ENCODE data around the gene ZNF598. TPM values are rescaled to one million over a fixed set of nuclear protein-coding genes. Genes with fewer than 3 reads are reported as not detected.

The ZNF598 gene
- total RNA-seq, 2 experiments from 2014 or later = 39.7 to 43.6 TPM

- H3K27me3 ChIP-seq (ENCODE audit: control insufficient read depth in 1 of 2, insufficient read depth in 2 of 2, low read length in 2 of 2) = no peaks in the 10 kb centered on the region
- ATAC-seq (ENCODE audit: poor library complexity) (peak; percentile 51), DNase-seq (no peak)
- peak overlapping the region; percentile 63 for H3K4me3 ChIP-seq (ENCODE audit: low read length)
- no peak for TF ChIP-seq CTCF (IDR thresholded peaks at IDR 0.05)
- H3K36me3 ChIP-seq (ENCODE audit: insufficient read depth, low read length) = peaks cover 14% of the 10 kb centered on the region
- intact Hi-C loops (cut with DNase I, micrococcal nuclease) = loop anchor here in 1 of 2 experiments (1.0 to 5.0 kb wide), 4 partner anchors 17 to 48 kb away; partner anchors contain the start of genes NTHL1, TBL3 and TSC2
- peak overlapping the region; percentile 2 to 29 for H3K27ac ChIP-seq (ENCODE audit: low read depth in 1 of 2, low read length in 2 of 2)
- no peaks in the 10 kb centered on the region for H3K9me3 Mint-ChIP-seq
- no peaks in the 10 kb centered on the region for H3K27me3 Mint-ChIP-seq
- H3K4me1 Mint-ChIP-seq (ENCODE audit: low read depth) = peaks cover 40% of the 10 kb centered on the region
- ChIA-PET POLR2A (interaction anchor here (0.6 to 5.5 kb wide), 7 partner anchors 14 to 146 kb away, joined by 3 to 30 read pairs (median 4); partner anchors contain the start of genes GFER, RPS2, TBL3 and TRAF7), CTCF (no interaction called here)
- H3K4me1 ChIP-seq (ENCODE audit: insufficient read depth, low read length) = peaks cover 59% of the 10 kb centered on the region
- no peaks in the 10 kb centered on the region for H3K9me3 ChIP-seq (ENCODE audit: control insufficient read depth in 1 of 2, insufficient read depth in 1 of 2, low read length in 2 of 2)
- peak overlapping the region; percentile 93 for H3K4me3 Mint-ChIP-seq
- H3K27ac Mint-ChIP-seq = peak overlapping the region; percentile 88
- peaks cover 7% of the 10 kb centered on the region for H3K36me3 Mint-ChIP-seq (ENCODE audit: low read depth)
These were observed 383 bp downstream of the ZNF598 start for GRCh38 chr16:2009164-2009711.

- intact Hi-C loops (cut with DNase I, micrococcal nuclease) = loop anchor here in 1 of 2 experiments (1.0 to 5.0 kb wide), 4 partner anchors 16 to 48 kb away; partner anchors contain the start of genes NTHL1, TBL3 and TSC2
- Mint-ChIP-seq H3K4me3 (peak overlapping the region; percentile 93), H3K4me1 (ENCODE audit: low read depth) (peaks cover 40% of the 10 kb centered on the region), H3K9me3 (no peaks in the 10 kb centered on the region), H3K27ac (peak overlapping the region; percentile 88), H3K36me3 (ENCODE audit: low read depth) (peaks cover 7% of the 10 kb centered on the region), H3K27me3 (no peaks in the 10 kb centered on the region)
- DNase-seq (peak in 3 of 14 experiments; percentile 44 to 48 (median 45)), ATAC-seq (ENCODE audit: poor library complexity) (no peak)
- Histone ChIP-seq H3K27ac (ENCODE audit: low read depth in 1 of 2, low read length in 2 of 2) (peak overlapping the region; percentile 2 to 29), H3K27me3 (ENCODE audit: control insufficient read depth in 1 of 2, insufficient read depth in 2 of 2, low read length in 2 of 2) (no peaks in the 10 kb centered on the region), H3K4me3 (ENCODE audit: low read length) (peak overlapping the region; percentile 63), H3K36me3 (ENCODE audit: insufficient read depth, low read length) (peaks cover 14% of the 10 kb centered on the region), H3K9me3 (ENCODE audit: control insufficient read depth in 1 of 2, insufficient read depth in 1 of 2, low read length in 2 of 2) (no peaks in the 10 kb centered on the region), H3K4me1 (ENCODE audit: insufficient read depth, low read length) (peaks cover 64% of the 10 kb centered on the region)
- TF ChIP-seq CTCF (IDR thresholded peaks at IDR 0.05) = no peak
- CTCF ChIA-PET = interaction anchor here (1.2 kb wide), 1 partner anchor 65 kb away, joined by 3 read pairs; the partner anchor contains the start of gene MSRB1
- POLR2A ChIA-PET = interaction anchor here (0.6 to 5.5 kb wide), 7 partner anchors 13 to 147 kb away, joined by 3 to 30 read pairs (median 4); partner anchors contain the start of genes GFER, RPS2, TBL3 and TRAF7
These were observed 924 bp downstream of the ZNF598 start for GRCh38 chr16:2008631-2009163.

GRCh38 chr16:2008009-2008526, 1.6 kb downstream of the ZNF598 start:
- Histone ChIP-seq H3K36me3 (ENCODE audit: insufficient read depth, low read length) (peaks cover 19% of the 10 kb centered on the region), H3K27me3 (ENCODE audit: control insufficient read depth in 1 of 2, insufficient read depth in 2 of 2, low read length in 2 of 2) (no peaks in the 10 kb centered on the region), H3K9me3 (ENCODE audit: control insufficient read depth in 1 of 2, insufficient read depth in 1 of 2, low read length in 2 of 2) (no peaks in the 10 kb centered on the region), H3K27ac (ENCODE audit: low read depth in 1 of 2, low read length in 2 of 2) (peak overlapping the region in 1 of 2 donors; percentile 29), H3K4me1 (ENCODE audit: insufficient read depth, low read length) (peaks cover 70% of the 10 kb centered on the region), H3K4me3 (ENCODE audit: low read length) (peak overlapping the region; percentile 63)
- Mint-ChIP-seq H3K4me1 (ENCODE audit: low read depth) (peaks cover 40% of the 10 kb centered on the region), H3K9me3 (no peaks in the 10 kb centered on the region), H3K4me3 (peak overlapping the region; percentile 93), H3K27ac (peak overlapping the region; percentile 88), H3K27me3 (no peaks in the 10 kb centered on the region), H3K36me3 (ENCODE audit: low read depth) (peaks cover 7% of the 10 kb centered on the region)
- ATAC-seq (ENCODE audit: poor library complexity) (no peak), DNase-seq (peak in 4 of 14 experiments; percentile 30 to 57 (median 36))
- no peak for TF ChIP-seq CTCF (IDR thresholded peaks at IDR 0.05)
- intact Hi-C loops (cut with DNase I, micrococcal nuclease) = loop anchor here in 1 of 2 experiments (2.0 to 5.0 kb wide), 3 partner anchors 36 to 47 kb away; partner anchors contain the start of genes NTHL1, TBL3 and TSC2
- ChIA-PET POLR2A (interaction anchor here (5.5 kb wide), 1 partner anchor 147 kb away, joined by 30 read pairs; the partner anchor contains the start of gene TRAF7), CTCF (interaction anchor here (1.2 kb wide), 1 partner anchor 65 kb away, joined by 3 read pairs; the partner anchor contains the start of gene MSRB1)

Data from CD4-positive, alpha-beta T cell (primary cell).